Ovary (tissue), 3 donors: ENCODE measurements around the gene HSFX3.
"Not testable (repeated sequence)": the region's sequence is repeated elsewhere in the genome, so short reads cannot be mapped to it uniquely, and the experiment has no call there.

Experiments used
- CTCF ChIP-seq, 3 donors: fragments of 450-650 bp in 2 of 3; fragments of 200-600 bp in 1 of 3; IDR thresholded peaks; one replicate each; pipeline versions ENCODE4 v1.5.1 to v1.8.0; 2016 to 2022; ENCODE audit warnings: antibody characterized with exemption in 3 of 3, mild to moderate bottlenecking in 1 of 3
- POLR2A ChIP-seq: fragments of 450-650 bp; IDR thresholded peaks from one replicate; pipeline ENCODE4 v1.6.1; 2017; ENCODE audit warnings: antibody characterized with exemption, mild to moderate bottlenecking, moderate library complexity
- donor health status: DM: no; HTN: no; CAD: no.

- not testable (repeated sequence) for TF ChIP-seq CTCF (IDR thresholded peaks at IDR 0.05); POLR2A
Observed at GRCh38 chrX:149537474-149537873, 12.2 kb downstream of the HSFX3 start.
